NOMO-1 (cell line): ENCODE results near the gene DLGAP5.

ENCODE experiments used
- DNase-seq, 2 experiments: peaks; one replicate each; lab custom pipeline; 2025; ENCODE audit not compliant: unreplicated experiment in 2 of 2; lab: John Stamatoyannopoulos, UW

Gene DLGAP5

GRCh38 chr14:55131370-55132137 is 59.8 kb downstream of the DLGAP5 start:
- peak; percentile 43 to 58 for DNase-seq

GRCh38 chr14:55130196-55130550 is 61.2 kb downstream of the DLGAP5 start:
- DNase-seq, result no peak

GRCh38 chr14:55129428-55130195 is 61.8 kb downstream of the DLGAP5 start:
- DNase-seq, result peak; percentile 17 to 24

- DNase-seq, result peak; percentile 48 to 59
These were observed 62.3 kb downstream of the DLGAP5 start, which contains the start of gene LGALS3 for GRCh38 chr14:55129086-55129427. LGALS3 (plus strand) TSS chr14:55129252; CDS start chr14:55137374, 8,122 bp downstream.

- DNase-seq, result no peak
These were observed 62.8 kb downstream of the DLGAP5 start for GRCh38 chr14:55128386-55129085.

- DNase-seq, result peak in 1 of 2 experiments; percentile 37
These were observed 63.9 kb downstream of the DLGAP5 start for GRCh38 chr14:55127460-55127951.

GRCh38 chr14:55126932-55127459 is 64.4 kb downstream of the DLGAP5 start:
- peak; percentile 71 to 82 for DNase-seq

- no peak for DNase-seq
These were observed 65.4 kb downstream of the DLGAP5 start for GRCh38 chr14:55126034-55126433.

- DNase-seq, result peak; percentile 90 to 91
These were observed 66.0 kb downstream of the DLGAP5 start for GRCh38 chr14:55125403-55125802.

- DNase-seq, result no peak
These were observed 66.5 kb downstream of the DLGAP5 start for GRCh38 chr14:55124774-55125386.

- no peak for DNase-seq
These were observed 67.3 kb downstream of the DLGAP5 start for GRCh38 chr14:55123852-55124639.

GRCh38 chr14:55123101-55123500 is 68.3 kb downstream of the DLGAP5 start:
- no peak for DNase-seq

GRCh38 chr14:55122440-55122986 is 68.9 kb downstream of the DLGAP5 start:
- DNase-seq, result no peak

- DNase-seq, result no peak
These were observed 69.6 kb downstream of the DLGAP5 start for GRCh38 chr14:55121628-55122439.

GRCh38 chr14:55120571-55121495 is 70.6 kb downstream of the DLGAP5 start:
- DNase-seq, result peak; percentile 68 to 78

GRCh38 chr14:55118761-55119160 is 72.6 kb downstream of the DLGAP5 start:
- no peak for DNase-seq

GRCh38 chr14:55117803-55118441 is 73.5 kb downstream of the DLGAP5 start:
- DNase-seq, result peak; percentile 79 to 80
